Measurements from ENCODE around the gene CELA2B.

- TF ChIP-seq CTCF (IDR thresholded peaks at IDR 0.05), result no peak
- no peak for TF ChIP-seq GATA2 (CRISPR knock-in tag; IDR thresholded peaks at IDR 0.05)
Observed at GRCh38 chr1:15477646-15478212, 1.8 kb downstream of the CELA2B start.

Data from SK-N-SH (cell line).